Motor neuron (in vitro differentiated cells): Measurements from ENCODE around the gene ERC2. TPM values are rescaled to one million over a fixed set of nuclear protein-coding genes. Genes with fewer than 3 reads are reported as not detected.
"Not testable (repeated sequence)": the region's sequence is repeated elsewhere in the genome, so short reads cannot be mapped to it uniquely, and the experiment has no call there.

ENCODE experiments used
- ATAC-seq, 8 experiments: fragments of 200-7000 bp; cut with Tn5 transposase; replicated peaks in 6 of 8; 2 replicates each; pipeline ENCODE4 v1.8.0; 2021; ENCODE audit warnings: mild to moderate bottlenecking in 8 of 8, moderate library complexity in 8 of 8
- H3K27ac ChIP-seq, 2 donors: fragments of 250-450 bp; sonication (Bioruptor Pico); 2 replicates each; pipeline ENCODE4 v1.9.0; 2021; ENCODE audit warnings: antibody characterized with exemption in 2 of 2, mild to moderate bottlenecking in 2 of 2, moderate library complexity in 1 of 2
- H3K4me1 ChIP-seq, 2 donors: fragments of 250-450 bp; sonication (Bioruptor Pico); replicated peaks in 1 of 2; 2 replicates each; pipeline ENCODE4 v1.6.1; 2021; ENCODE audit warnings: antibody characterized with exemption in 2 of 2, mild to moderate bottlenecking in 2 of 2, moderate library complexity in 1 of 2
- H3K4me3 ChIP-seq, 5 donors: fragments of 250-450 bp; sonication (Bioruptor Pico); 2 replicates each; pipeline ENCODE4 v1.9.0; 2021; ENCODE audit warnings: antibody characterized with exemption in 5 of 5, mild to moderate bottlenecking in 5 of 5, moderate library complexity in 4 of 5
- WGBS, 10 experiments: fragments of 450-650 bp; shearing (Covaris generic); methylation state at CpG; one replicate each; pipeline ENCODE4 v1.0.0; 2022; 5-methylcytosine and 5-hydroxymethylcytosine counted together
- in situ Hi-C, 9 experiments: fragments of 400-800 bp; cut with MboI; loops; one replicate each; pipeline ENCODE4 v1.15.0; 2021; ENCODE audit warnings: low sequenced_read_pairs in 9 of 9, low pct_unique_long_range_greater_than_20kb in 2 of 9; ENCODE audit not compliant: unreplicated experiment in 9 of 9
- total RNA-seq, 8 experiments: library from RNA; unstranded; fragments of 300-600 nt; gene quantifications; 2 replicates each; pipeline versions ENCODE4 v1.2.3 to v1.2.4, GENCODE V29; 2022

The ERC2 gene
- total RNA-seq, 8 experiments from 2014 or later, result 1.0 to 28.0 (median 18.2) TPM

GRCh38 chr3:56042326-56042951 is 425.8 kb downstream of the ERC2 start:
- in situ Hi-C loops, result loop anchor here in 3 of 9 experiments (25.0 kb wide), 2 partner anchors 280 to 555 kb away; partner anchors contain the start of gene WNT5A (in 2 of the 3)
- 8 to 81% (median 54%) methylated on average over 2 to 9 of the region's 10 CpGs for WGBS, 10 experiments
- Histone ChIP-seq H3K4me1 (no peaks in the 10 kb centered on the region), H3K4me3 (no peak overlapping the region), H3K27ac (no peak overlapping the region)
- peak; percentile 52 to 99 (median 76) for ATAC-seq

DNA sequence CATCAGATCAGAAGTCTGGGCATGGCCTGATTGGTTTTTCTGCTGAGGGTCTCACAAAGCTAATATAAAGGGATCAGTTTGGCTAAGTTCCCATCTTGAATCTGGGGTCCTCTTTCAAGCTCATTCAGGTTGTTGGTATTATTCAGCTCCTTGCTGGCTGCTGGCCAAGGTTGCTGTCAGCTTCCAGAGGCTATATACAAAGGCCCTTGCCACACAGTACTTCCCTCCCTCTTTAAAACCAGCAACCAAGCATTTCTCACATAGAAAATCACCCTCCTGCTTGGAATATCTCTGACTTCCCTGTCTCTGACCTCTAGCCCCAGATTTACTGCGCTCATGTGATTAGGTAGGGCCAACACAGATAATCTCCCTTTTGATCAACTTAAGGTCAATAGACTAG is 442.9 kb downstream of the ERC2 start:
- peak in 4 of 8 experiments; percentile 39 to 89 (median 66) for ATAC-seq
- in situ Hi-C loops, result loop anchor here in 3 of 9 experiments (25.0 kb wide), 2 partner anchors 263 to 538 kb away; partner anchors contain the start of gene WNT5A (in 2 of the 3)
- Histone ChIP-seq H3K4me1 (peaks cover 9 to 10% of the 10 kb centered on the region in 2 donors), H3K4me3 (no peak overlapping the region), H3K27ac (no peak overlapping the region)
- WGBS, 10 experiments, result 20 to 100% (median 67%) methylated on average over 1 of the region's 1 CpG; no CpG with 5 or more reads in 3 of the 10 experiments

DNA sequence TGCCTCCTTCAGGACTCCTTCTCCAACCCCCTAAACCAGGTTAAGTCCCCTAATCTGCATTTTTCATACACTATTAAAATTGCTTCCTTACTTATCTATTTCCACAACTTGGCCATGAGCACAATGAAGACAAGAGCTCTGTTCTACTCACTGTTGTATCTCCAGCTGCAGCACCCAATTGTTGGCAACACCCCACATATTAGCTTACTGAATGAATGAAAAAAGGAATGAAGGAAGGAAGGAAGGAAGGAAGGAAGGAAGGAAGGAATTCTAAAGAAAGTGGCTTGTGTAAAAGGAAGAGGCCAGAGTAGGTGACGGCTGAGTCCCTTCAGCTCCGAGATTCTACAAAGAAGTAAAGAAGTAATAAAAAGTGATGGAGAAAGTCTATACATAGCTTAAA is 444.7 kb downstream of the ERC2 start:
- peaks cover 9 to 16% of the 10 kb centered on the region in 2 donors for H3K4me1 ChIP-seq
- WGBS, 10 experiments, result 52 to 100% (median 100%) methylated on average over 1 to 2 of the region's 2 CpGs; no CpG with 5 or more reads in 2 of the 10 experiments
- H3K27ac ChIP-seq, result no peak overlapping the region
- ATAC-seq, result no peak
- in situ Hi-C loops, result no loop called here
- no peak overlapping the region for H3K4me3 ChIP-seq

DNA sequence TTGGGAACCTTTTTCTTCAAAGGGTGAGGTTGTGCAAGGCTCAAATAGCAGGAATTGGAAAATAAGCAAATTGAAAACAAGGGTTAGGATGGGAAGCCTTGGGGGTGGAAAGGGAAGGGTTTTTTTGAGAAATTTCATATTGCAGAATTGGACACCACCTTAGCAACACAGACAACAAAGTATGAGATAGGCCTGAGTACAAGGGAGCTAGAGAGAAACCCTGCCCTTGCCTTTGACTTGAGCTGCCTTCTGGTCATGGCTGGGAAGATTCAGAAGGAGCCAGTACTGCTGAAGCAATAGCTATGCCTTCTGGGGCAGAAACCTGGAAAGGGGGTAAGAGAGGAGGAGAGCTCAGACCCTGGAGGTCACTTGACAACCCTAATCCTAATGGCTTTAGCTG is 445.6 kb downstream of the ERC2 start:
- Histone ChIP-seq H3K27ac (no peak overlapping the region), H3K4me1 (peaks cover 9 to 16% of the 10 kb centered on the region in 2 donors), H3K4me3 (no peak overlapping the region)
- in situ Hi-C loops, result no loop called here
- peak in 2 of 8 experiments; percentile 33 to 50 for ATAC-seq

GRCh38 chr3:56019490-56020146 is 448.6 kb downstream of the ERC2 start:
- ATAC-seq, result no peak
- in situ Hi-C loops, result no loop called here
- 0 to 79% (median 60%) methylated on average over 1 to 4 of the region's 4 CpGs for WGBS, 10 experiments

GRCh38 chr3:56015374-56015773 is 452.9 kb downstream of the ERC2 start:
- in situ Hi-C loops, ATAC-seq, H3K27ac ChIP-seq, H3K4me3 ChIP-seq: not testable (repeated sequence)
- H3K4me1 ChIP-seq, result peaks cover 0 to 11% of the 10 kb centered on the region in 2 donors
- 20 to 83% (median 50%) methylated on average over 1 of the region's 1 CpG; no CpG with 5 or more reads in 6 of the 10 experiments for WGBS, 10 experiments

More at GRCh38 chr3:56019490-56020146, 448.6 kb downstream of the ERC2 start:
- Histone ChIP-seq H3K4me3 (no peak overlapping the region), H3K4me1 (peaks cover 0 to 8% of the 10 kb centered on the region in 2 donors), H3K27ac (no peak overlapping the region)

DNA sequence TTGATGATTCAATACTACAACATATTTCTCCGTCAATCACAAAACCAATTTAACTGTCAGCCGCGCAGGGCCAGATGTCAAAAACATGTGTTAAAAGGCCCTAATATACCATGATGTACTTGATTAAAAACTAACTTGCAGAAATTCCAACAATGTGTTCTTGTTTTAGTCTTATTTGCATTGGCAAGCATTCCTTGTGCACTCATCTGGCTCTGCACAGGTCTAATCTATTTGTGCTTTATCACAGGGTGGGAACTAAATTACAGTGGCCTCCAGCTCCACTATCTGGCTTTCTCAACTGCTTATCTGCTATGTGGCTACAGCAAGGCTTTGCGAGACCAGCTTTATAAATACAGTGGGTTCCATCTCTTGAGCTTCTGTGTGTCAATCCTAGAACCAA is 455.5 kb downstream of the ERC2 start:
- H3K27ac ChIP-seq, result no peak overlapping the region
- ATAC-seq, result peak in 2 of 8 experiments; percentile 17 to 40
- in situ Hi-C loops, result no loop called here
- H3K4me1 ChIP-seq, result peaks cover 0 to 4% of the 10 kb centered on the region in 2 donors
- WGBS, 10 experiments, result 5 to 100% (median 69%) methylated on average over 2 to 4 of the region's 4 CpGs; no CpG with 5 or more reads in 2 of the 10 experiments
- H3K4me3 ChIP-seq, result no peak overlapping the region

GRCh38 chr3:56005196-56005805 is 463.0 kb downstream of the ERC2 start:
- in situ Hi-C loops, result no loop called here
- Histone ChIP-seq H3K4me1 (peaks cover 4 to 16% of the 10 kb centered on the region in 2 donors), H3K4me3 (no peak overlapping the region), H3K27ac (no peak overlapping the region)
- WGBS, 10 experiments, result 10 to 77% (median 56%) methylated on average over 3 to 6 of the region's 6 CpGs; no CpG with 5 or more reads in 2 of the 10 experiments
- peak in 1 of 8 experiments; percentile 69 for ATAC-seq

DNA sequence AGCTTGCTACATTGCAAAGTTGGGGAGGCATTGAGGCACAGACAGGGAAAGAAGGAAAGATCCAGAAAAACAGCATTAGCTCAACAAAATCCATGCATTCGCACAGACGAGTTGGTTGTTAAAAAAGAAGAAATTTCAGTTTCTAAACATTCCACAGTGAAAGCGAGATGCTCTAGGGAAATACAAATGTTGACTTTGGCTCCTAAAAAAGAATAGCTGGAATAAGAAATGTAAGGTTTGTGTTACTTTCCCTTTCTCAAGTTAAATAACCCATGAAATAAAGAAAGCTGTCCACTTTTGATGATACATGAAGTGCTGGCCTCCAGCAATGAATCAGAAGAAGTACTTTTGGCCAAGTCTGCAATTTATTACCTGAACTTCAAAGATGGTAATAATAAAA is 465.1 kb downstream of the ERC2 start:
- Histone ChIP-seq H3K27ac (no peak overlapping the region), H3K4me3 (no peak overlapping the region), H3K4me1 (peaks cover 4 to 16% of the 10 kb centered on the region in 2 donors)
- peak in 1 of 8 experiments; percentile 57 for ATAC-seq
- in situ Hi-C loops, result no loop called here
- 33 to 100% (median 70%) methylated on average over 1 to 3 of the region's 3 CpGs; no CpG with 5 or more reads in 1 of the 10 experiments for WGBS, 10 experiments

- no peak for ATAC-seq
- in situ Hi-C loops, result no loop called here
- Histone ChIP-seq H3K4me3 (no peak overlapping the region), H3K4me1 (peaks cover 4 to 11% of the 10 kb centered on the region in 2 donors), H3K27ac (no peak overlapping the region)
Measured at GRCh38 chr3:56001991-56002390, 466.3 kb downstream of the ERC2 start.

GRCh38 chr3:56001537-56001936 is 466.7 kb downstream of the ERC2 start:
- WGBS, 10 experiments, result 0 to 75% (median 56%) methylated on average over 2 to 4 of the region's 4 CpGs
- no peak for ATAC-seq
- peaks cover 4 to 11% of the 10 kb centered on the region in 2 donors for H3K4me1 ChIP-seq
- H3K27ac ChIP-seq, result no peak overlapping the region
- in situ Hi-C loops, result no loop called here
- H3K4me3 ChIP-seq, result no peak overlapping the region

- ATAC-seq, result peak in 2 of 8 experiments; percentile 30 to 52
- in situ Hi-C loops, result no loop called here
- no peak overlapping the region for H3K4me3 ChIP-seq
- peaks cover 0 to 3% of the 10 kb centered on the region in 2 donors for H3K4me1 ChIP-seq
- whole genome bisulfite sequencing, 10 experiments, result 20 to 93% (median 60%) methylated on average over 1 to 2 of the region's 2 CpGs; no CpG with 5 or more reads in 3 of the 10 experiments
- no peak overlapping the region for H3K27ac ChIP-seq
Measured at GRCh38 chr3:55989366-55989765, 478.9 kb downstream of the ERC2 start.

DNA sequence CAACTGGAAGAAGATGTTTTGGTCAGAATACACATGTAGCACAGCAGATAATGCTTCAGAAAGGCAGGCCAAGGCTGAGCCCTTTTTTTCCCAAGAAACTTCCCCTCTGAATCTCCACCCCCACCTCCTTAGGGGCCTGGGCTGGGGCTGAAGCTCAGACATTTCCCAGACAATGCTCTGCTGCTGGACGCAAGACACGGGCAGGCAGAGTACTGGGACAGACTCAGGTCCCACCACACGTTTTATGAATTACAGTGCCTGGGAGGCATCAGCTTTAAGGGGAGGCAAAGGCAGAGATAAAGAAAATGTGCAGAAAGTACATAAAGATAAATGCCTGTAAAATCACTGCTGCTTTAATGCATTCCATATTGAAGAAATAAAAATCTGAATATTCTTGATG is 479.4 kb downstream of the ERC2 start:
- WGBS, 10 experiments, result 0 to 100% (median 14%) methylated on average over 1 to 3 of the region's 3 CpGs; no CpG with 5 or more reads in 5 of the 10 experiments
- no peak overlapping the region for H3K27ac ChIP-seq
- peaks cover 0 to 3% of the 10 kb centered on the region in 2 donors for H3K4me1 ChIP-seq
- no peak overlapping the region for H3K4me3 ChIP-seq
- in situ Hi-C loops, result no loop called here
- ATAC-seq, result peak in 2 of 8 experiments; percentile 12 to 37
